GM21717 (cell line): ENCODE results near the gene ARRB1.
"Not testable (repeated sequence)": the region's sequence is repeated elsewhere in the genome, so short reads cannot be mapped to it uniquely, and the experiment has no call there.

Experiments
- ATAC-seq: cut with Tn5 transposase; IDR thresholded peaks from one replicate; pipeline ENCODE4 v1.9.1; 2021; ENCODE audit warnings: mild to moderate bottlenecking, moderate library complexity; ENCODE audit not compliant: unreplicated experiment

The ARRB1 gene

GRCh38 chr11:75344761-75345454, 6.6 kb downstream of the ARRB1 start:
- ATAC-seq: no peak

- no peak for ATAC-seq
Measured at GRCh38 chr11:75344186-75344585, 7.3 kb downstream of the ARRB1 start.

- ATAC-seq: no peak
Measured at GRCh38 chr11:75342966-75343870, 8.2 kb downstream of the ARRB1 start.

GRCh38 chr11:75342231-75342918, 9.1 kb downstream of the ARRB1 start:
- ATAC-seq: no peak

- ATAC-seq: no peak
Measured at GRCh38 chr11:75341612-75342011, 9.8 kb downstream of the ARRB1 start.

- ATAC-seq: no peak
Measured at GRCh38 chr11:75339685-75340409, 11.6 kb downstream of the ARRB1 start.

- no peak for ATAC-seq
Measured at GRCh38 chr11:75338516-75339208, 12.8 kb downstream of the ARRB1 start.

GRCh38 chr11:75337195-75337654, 14.2 kb downstream of the ARRB1 start:
- ATAC-seq: no peak

- no peak for ATAC-seq
Measured at GRCh38 chr11:75334976-75335375, 16.5 kb downstream of the ARRB1 start.

- ATAC-seq: no peak
Measured at GRCh38 chr11:75334402-75334891, 17.0 kb downstream of the ARRB1 start.

- no peak for ATAC-seq
Measured at GRCh38 chr11:75333807-75334140, 17.7 kb downstream of the ARRB1 start.

- ATAC-seq: no peak
Measured at GRCh38 chr11:75333022-75333806, 18.2 kb downstream of the ARRB1 start.

- ATAC-seq: not testable (repeated sequence)
Measured at GRCh38 chr11:75331761-75332160, 19.7 kb downstream of the ARRB1 start.

GRCh38 chr11:75331304-75331703, 20.2 kb downstream of the ARRB1 start:
- ATAC-seq: not testable (repeated sequence)

GRCh38 chr11:75330886-75331285, 20.6 kb downstream of the ARRB1 start:
- not testable (repeated sequence) for ATAC-seq

- ATAC-seq: no peak
Measured at GRCh38 chr11:75330291-75330690, 21.2 kb downstream of the ARRB1 start.

GRCh38 chr11:75328426-75329277, 22.8 kb downstream of the ARRB1 start:
- ATAC-seq: no peak

- no peak for ATAC-seq
Measured at GRCh38 chr11:75326439-75326810, 25.0 kb downstream of the ARRB1 start.
